Measurements from ENCODE around the gene SLC6A2. TPM values are rescaled to one million over a fixed set of nuclear protein-coding genes. Genes with fewer than 3 reads are reported as not detected.

Gene SLC6A2
- total RNA-seq, 1 experiment from 2014 or later: 0.61 TPM

GRCh38 chr16:55664786-55665407 is 9.1 kb downstream of the SLC6A2 start:
- TF ChIP-seq EZH2 (IDR thresholded peaks at IDR 0.05; ENCODE audit: low read depth) (no peak), CTCF (conservative IDR thresholded peaks at IDR 0.05) (no peak)
- H3K9me3 ChIP-seq (ENCODE audit: insufficient read depth, low read depth): no peaks in the 10 kb centered on the region
- H3K27ac ChIP-seq: peak overlapping the region; percentile 93
- peak; percentile 18 to 84 for DNase-seq
- no peak overlapping the region; the same call in 1 of the 2 replicates for H2AFZ ChIP-seq
- H3K4me2 ChIP-seq: peak overlapping the region; percentile 55
- H3K4me1 ChIP-seq (replicated peaks; ENCODE audit: insufficient read depth): peaks cover 99% of the 10 kb centered on the region
- H4K20me1 ChIP-seq (ENCODE audit: insufficient read depth): no peaks in the 10 kb centered on the region
- H3K27me3 ChIP-seq (ENCODE audit: insufficient read depth, low read depth): no peaks in the 10 kb centered on the region
- POLR2A ChIA-PET (ENCODE audit: unreplicated experiment): no interaction called here
- no peaks in the 10 kb centered on the region for H3K79me2 ChIP-seq (ENCODE audit: low read depth)
- H3K36me3 ChIP-seq (ENCODE audit: low read depth): no peaks in the 10 kb centered on the region
- H3F3A ChIP-seq (ENCODE audit: insufficient read depth, low read depth): peaks cover 69% of the 10 kb centered on the region
- no peaks in the 10 kb centered on the region for H3K9me2 ChIP-seq (ENCODE audit: insufficient read depth)
- CTCF ChIA-PET: interaction anchor here (1.1 kb wide), 1 partner anchor 36 kb away, joined by 3 read pairs; no protein-coding TSS in a partner anchor
- intact Hi-C loops (cut with micrococcal nuclease; ENCODE audit: unreplicated experiment): no loop called here
- no peak overlapping the region for H3K4me3 ChIP-seq
- no TSS peak for BruUV-seq (replicated peaks)

- peak overlapping the region; percentile 55 for H3K4me2 ChIP-seq
- no peak for TF ChIP-seq CTCF (conservative IDR thresholded peaks at IDR 0.05)
- no peak for TF ChIP-seq EZH2 (IDR thresholded peaks at IDR 0.05; ENCODE audit: low read depth)
- no peaks in the 10 kb centered on the region for H3K9me3 ChIP-seq (ENCODE audit: insufficient read depth, low read depth)
- H3K4me3 ChIP-seq: no peak overlapping the region
- H3K27me3 ChIP-seq (ENCODE audit: insufficient read depth, low read depth): no peaks in the 10 kb centered on the region
- H3F3A ChIP-seq (ENCODE audit: insufficient read depth, low read depth): peaks cover 73% of the 10 kb centered on the region
- no peaks in the 10 kb centered on the region for H4K20me1 ChIP-seq (ENCODE audit: insufficient read depth)
- no peaks in the 10 kb centered on the region for H3K79me2 ChIP-seq (ENCODE audit: low read depth)
- no TSS peak for BruUV-seq (replicated peaks)
- ChIA-PET CTCF (interaction anchor here (0.7 to 1.1 kb wide), 2 partner anchors 35 to 43 kb away, joined by 3 read pairs; no protein-coding TSS in a partner anchor), POLR2A (ENCODE audit: unreplicated experiment) (no interaction called here)
- peak overlapping the region; percentile 93 for H3K27ac ChIP-seq
- intact Hi-C loops (cut with micrococcal nuclease; ENCODE audit: unreplicated experiment): no loop called here
- H3K4me1 ChIP-seq (replicated peaks; ENCODE audit: insufficient read depth): peaks cover 99% of the 10 kb centered on the region
- no peaks in the 10 kb centered on the region for H3K36me3 ChIP-seq (ENCODE audit: low read depth)
- DNase-seq: no peak
- H3K9me2 ChIP-seq (ENCODE audit: insufficient read depth): no peaks in the 10 kb centered on the region
- H2AFZ ChIP-seq: no peak overlapping the region; the same call in 1 of the 2 replicates
Measured at GRCh38 chr16:55665511-55665910, 9.7 kb downstream of the SLC6A2 start.

- no peaks in the 10 kb centered on the region for H3K9me3 ChIP-seq (ENCODE audit: insufficient read depth, low read depth)
- peaks cover 73% of the 10 kb centered on the region for H3F3A ChIP-seq (ENCODE audit: insufficient read depth, low read depth)
- no peak for TF ChIP-seq CTCF (conservative IDR thresholded peaks at IDR 0.05)
- TF ChIP-seq EZH2 (IDR thresholded peaks at IDR 0.05; ENCODE audit: low read depth): no peak
- ChIA-PET POLR2A (ENCODE audit: unreplicated experiment) (no interaction called here), CTCF (interaction anchor here (0.7 to 1.1 kb wide), 2 partner anchors 35 to 43 kb away, joined by 3 read pairs; no protein-coding TSS in a partner anchor)
- no peaks in the 10 kb centered on the region for H3K36me3 ChIP-seq (ENCODE audit: low read depth)
- H3K79me2 ChIP-seq (ENCODE audit: low read depth): no peaks in the 10 kb centered on the region
- no peaks in the 10 kb centered on the region for H4K20me1 ChIP-seq (ENCODE audit: insufficient read depth)
- BruUV-seq (replicated peaks): no TSS peak
- DNase-seq: no peak
- no peak overlapping the region for H2AFZ ChIP-seq
- intact Hi-C loops (cut with micrococcal nuclease; ENCODE audit: unreplicated experiment): no loop called here
- no peaks in the 10 kb centered on the region for H3K9me2 ChIP-seq (ENCODE audit: insufficient read depth)
- H3K27me3 ChIP-seq (ENCODE audit: insufficient read depth, low read depth): no peaks in the 10 kb centered on the region
- H3K4me2 ChIP-seq: no peak overlapping the region
- peaks cover 99% of the 10 kb centered on the region for H3K4me1 ChIP-seq (replicated peaks; ENCODE audit: insufficient read depth)
- no peak overlapping the region for H3K27ac ChIP-seq
- H3K4me3 ChIP-seq: no peak overlapping the region
Measured at GRCh38 chr16:55666012-55666411, 10.2 kb downstream of the SLC6A2 start.

Measured in PC-9 (cell line).